NCI-H1436 treated with DMSO at 0.1 percent for 48 hours (cell line): ENCODE results near the gene SGK2.

ENCODE experiments used
- DNase-seq: peaks from one replicate; lab custom pipeline; 2025; lab: John Stamatoyannopoulos, UW

Gene SGK2

DNA sequence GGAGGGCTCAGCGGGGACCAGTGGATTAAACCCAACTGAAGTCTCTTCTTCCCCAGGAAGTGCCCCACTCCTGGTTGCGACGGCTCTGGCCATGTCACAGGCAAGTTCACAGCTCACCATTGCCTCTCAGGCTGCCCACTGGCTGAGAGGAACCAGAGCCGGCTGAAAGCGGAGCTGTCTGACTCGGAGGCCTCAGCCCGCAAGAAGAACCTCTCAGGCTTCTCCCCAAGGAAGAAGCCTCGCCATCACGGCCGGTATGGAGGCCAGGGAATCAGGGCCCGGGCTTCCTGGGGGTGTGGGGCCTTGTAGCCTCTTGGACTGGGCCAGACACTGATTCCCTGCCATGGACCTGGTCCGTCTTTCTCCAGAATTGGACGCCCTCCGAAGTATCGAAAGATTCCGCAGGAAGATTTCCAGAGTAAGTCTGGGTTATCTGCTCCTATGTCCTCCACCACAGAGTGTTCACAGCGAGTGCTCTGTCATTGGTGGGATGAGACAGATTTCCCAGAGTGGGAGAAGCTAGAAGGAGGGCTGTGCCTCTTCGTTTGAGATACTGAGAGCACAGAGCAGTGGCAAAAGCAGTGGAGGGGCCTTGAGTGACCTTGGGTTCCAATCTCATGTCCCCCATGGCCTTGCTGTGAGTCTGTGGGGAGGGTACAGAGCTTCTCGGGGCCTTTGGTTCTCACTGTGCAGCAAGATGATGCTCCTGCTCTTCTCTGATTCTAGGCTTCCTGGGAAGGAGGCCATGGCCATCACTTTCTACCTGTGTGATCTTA is 22.6 kb upstream of the SGK2 start:
- DNase-seq = no peak

DNA sequence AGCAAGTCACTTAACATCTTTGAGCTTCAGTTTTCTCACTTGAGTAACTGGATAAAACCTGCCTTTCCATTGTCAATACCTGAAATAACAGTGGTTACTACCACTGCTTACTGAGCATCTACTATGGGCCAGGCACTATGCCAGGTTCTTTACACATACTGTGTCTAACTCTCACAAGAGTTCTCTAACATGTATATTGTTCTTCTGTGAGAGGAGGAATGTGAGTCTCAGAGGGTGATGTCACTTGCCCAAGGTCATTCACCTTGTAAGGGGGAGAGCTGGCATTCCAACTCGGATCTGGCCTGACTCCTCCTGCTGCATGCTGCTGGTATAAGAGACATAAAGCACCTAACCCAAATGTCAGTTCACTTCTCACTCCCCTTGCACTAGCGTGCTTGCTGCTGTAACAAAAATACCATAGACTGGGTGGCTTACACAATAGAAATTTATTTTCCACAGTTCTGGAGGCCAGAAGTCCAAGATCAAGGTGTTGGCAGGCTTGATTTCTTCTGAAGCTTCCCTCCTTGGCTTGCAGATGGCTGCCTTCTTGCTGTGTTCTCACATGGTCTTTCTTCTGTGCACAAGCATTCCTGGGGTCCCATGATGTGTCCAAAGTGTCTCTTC is 21.9 kb upstream of the SGK2 start:
- no peak for DNase-seq

DNA sequence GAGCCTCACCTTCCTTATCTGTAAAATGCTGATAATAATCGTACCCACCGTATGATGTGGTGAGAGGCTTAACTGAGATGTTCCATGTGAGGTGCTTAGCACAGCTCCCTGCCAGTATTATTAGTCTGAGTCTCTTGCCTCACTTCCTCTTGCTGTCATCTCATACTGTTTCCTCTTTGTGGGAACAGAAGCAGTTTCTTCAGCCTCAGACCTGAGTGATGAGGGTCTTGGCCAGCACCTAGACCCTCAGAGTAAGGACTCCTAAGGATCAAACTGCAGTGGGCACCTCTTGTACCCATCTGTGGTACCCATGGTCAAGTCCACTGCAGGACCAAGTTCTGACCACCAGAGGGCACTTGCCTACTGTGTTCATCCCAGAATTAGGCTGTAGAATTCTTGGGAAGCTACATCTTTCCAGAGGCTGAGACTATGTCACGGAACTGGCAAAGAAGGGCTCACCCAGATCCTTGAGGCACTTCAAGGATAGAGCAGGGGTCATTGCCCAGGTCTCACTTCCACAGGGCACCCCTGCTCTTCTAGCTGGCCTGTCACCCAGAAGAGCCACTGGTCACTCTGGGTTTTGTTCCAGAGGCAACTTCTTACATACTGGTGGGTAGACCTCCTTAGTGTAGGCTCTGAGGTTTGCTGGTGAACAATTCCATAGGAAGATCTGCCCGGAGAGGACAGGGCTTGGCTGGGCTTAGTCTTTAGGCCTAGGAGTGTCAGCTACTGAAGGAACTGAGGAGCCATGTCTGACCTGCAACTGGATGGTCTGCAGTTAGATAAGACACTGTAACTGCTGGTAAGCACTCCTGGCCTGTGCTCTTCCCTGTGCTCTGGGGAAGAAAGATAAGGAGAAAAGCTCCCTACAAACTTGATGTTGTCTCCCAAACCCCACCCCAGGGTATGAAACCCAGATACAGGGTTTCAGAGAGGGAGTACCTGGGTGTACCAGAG is 20.6 kb upstream of the SGK2 start:
- no peak for DNase-seq

DNA sequence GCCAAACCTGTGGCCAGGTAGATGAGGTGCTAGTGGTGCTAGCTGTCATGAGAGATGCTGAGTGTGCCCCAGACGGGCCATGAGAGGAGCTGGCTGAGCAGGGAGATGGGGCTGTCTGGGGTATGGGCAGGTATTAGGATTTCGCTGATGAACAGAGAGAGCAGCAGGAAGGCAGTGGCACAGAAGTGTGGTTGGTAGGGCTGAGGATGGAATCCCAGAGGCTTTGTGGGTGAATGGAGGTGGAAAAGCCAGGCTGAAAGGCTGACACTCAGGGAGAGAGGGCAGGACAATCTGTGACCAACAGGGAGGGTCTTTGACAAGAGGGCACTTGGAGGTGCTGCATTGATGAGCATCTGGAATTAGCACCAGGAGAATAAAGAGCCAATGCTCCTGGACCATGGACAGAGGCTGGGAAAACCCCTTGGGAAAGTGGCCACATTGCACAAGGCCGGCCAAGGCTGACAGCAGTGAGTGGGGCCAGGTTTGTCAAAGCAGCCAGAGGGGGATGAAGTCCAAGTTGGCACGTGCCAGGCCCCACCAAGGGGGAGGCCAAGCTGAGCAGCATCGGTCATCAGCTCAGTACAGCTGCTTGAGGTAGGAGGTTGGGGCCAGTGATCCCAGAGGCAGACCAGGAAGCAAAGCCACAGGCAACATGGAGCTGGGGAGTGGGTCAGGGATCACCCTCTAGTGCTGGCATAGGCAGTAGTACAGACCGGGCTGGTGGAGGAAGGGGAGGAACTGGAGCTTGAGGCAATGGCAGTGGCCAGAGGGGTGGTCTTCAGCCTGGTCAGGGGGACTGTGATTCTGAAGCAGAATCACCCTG is 19.7 kb upstream of the SGK2 start:
- no peak for DNase-seq

DNA sequence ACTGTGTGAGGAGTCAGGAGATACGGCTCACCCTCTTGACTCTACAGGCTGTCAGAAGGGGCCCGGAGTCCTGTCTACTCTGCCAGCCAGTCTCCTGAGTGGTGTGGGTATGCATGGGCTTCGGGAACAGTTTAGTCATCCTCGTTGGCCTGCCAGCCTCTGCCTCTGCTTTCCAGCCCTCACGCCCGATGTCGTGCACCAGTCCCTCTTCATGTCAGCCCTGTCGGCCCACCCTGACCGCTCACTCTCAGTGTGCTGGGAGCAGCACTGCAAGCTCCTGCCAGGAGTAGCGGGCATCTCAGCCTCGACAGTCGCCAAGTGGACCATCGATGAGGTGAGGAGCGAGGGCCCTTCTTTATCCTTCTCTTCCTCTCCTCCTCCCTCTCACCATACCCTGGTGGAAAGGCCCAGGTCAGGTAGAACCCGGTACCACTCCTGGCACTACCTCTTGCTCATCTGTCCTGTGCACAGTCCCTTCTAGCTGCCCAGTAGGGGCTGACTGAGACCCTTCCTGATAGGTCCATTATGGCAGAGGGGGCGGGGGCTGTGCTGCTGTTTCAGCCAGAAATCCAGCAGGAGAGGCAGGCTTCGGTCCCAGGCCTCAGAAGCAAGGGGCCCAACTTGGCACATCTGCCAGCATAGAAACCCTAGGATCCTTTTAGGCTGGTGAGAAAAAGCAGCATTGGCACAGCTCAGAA is 18.7 kb upstream of the SGK2 start:
- DNase-seq = no peak

DNA sequence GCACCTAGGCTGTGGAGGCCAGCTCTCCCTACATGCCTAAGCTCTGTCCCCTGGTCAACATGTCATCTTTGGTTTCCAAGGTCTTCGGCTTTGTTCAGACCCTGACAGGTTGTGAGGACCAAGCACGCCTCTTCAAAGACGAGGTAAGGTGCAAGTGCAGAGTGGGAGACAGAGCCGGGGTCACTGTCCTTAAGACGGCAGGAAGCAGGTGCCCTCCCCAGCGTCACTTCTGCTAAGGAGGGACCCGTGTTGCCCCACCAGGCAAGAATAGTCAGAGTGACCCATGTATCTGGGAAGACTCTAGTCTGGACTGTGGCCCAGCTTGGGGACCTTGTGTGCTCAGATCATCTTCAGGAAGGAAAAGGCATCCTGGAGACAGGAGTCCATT is 18.2 kb upstream of the SGK2 start:
- no peak for DNase-seq

DNA sequence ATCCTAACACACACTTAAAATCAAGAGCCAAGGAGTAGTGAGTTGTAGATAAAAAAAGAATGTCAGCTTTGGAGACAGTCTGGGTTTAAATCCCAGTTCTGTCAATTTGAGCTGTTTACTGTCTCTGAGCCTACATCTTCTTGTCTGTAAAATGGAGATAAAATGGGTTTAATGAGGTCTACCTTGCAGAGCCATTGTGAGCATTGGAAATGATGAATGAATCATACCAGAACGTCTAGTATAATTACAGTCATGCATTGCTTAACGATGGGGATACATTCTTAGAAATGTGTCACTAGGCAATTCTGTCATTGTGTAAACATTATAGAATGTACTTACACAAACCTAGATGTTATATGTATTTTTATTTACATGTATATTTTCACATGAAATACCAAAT is 17.6 kb upstream of the SGK2 start:
- DNase-seq = no peak

DNA sequence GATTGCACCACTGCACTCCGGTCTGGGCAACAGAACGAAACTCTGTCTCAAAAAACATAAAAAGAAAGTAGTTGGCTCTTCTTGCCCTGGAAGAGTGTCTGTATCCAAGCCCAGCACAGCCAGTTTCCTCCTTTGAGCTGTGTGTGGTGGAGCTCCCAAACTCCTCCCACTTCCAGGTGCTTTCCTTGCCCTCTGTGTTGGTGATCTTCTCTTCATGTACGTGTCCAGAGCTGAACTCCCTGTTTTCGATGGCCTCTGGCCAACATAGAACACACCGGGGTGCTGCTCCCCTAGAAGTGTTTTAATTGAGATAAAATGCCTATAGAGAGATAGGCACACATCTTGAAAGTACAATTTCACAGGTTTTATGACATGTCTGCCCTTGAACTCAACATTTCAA is 16.7 kb upstream of the SGK2 start:
- DNase-seq = no peak

DNA sequence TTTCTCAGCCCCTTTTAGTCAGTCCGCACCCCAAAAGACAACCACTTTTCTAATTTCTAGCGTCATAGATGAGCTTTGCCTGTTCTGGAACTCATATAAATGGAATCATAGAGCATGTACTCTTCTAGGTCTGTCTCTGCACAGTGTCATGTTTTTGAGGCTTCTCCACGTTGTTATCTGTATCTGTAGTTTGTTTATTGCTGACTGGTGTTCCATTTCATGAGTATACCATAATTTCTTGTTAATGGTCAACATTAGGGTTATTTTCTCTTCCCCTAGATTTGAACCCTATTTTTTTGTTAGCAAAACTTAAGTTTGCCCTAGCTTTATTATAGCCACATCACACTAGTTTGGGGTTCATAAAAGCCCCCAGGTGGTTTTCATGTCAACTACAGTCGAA is 16.2 kb upstream of the SGK2 start:
- DNase-seq = no peak

DNA sequence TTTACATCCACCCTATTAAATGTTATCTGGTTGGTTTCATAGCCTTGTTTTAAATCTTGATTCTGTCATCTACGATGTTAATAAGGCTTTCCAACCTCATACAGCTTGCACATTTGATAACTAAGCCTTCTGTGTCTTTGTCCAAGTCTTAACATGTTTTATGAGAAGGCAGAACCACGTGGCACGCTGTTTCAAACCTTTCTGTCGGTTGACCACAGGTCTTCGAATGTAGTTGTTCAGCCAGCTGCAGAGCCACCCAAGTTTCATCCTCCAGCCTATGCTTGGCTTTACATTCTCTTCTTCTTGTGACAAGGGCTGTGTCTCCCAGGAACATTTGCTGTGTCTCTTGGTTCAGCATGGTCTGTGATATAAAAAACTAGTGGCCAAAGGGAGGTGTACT is 15.7 kb upstream of the SGK2 start:
- DNase-seq = no peak

DNA sequence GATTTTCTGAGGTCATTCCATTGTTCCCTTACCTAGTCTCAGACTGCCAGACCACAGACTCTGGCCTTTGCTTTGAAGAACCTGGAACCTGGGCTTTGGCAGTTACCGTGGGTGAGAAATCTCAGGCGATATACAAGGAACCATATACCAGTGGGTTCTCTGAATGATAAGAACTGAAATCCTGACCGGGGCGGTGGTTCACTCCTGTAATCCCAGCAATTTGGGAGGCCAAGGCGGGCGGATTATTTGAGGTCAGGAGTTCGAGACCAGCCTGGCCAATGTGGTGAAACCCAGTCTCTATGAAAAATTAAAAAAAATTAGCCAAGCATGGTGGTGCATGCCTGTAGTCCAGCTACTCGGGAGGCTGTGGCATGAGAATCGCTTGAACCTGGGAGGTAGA is 14.3 kb upstream of the SGK2 start:
- no peak for DNase-seq

DNA sequence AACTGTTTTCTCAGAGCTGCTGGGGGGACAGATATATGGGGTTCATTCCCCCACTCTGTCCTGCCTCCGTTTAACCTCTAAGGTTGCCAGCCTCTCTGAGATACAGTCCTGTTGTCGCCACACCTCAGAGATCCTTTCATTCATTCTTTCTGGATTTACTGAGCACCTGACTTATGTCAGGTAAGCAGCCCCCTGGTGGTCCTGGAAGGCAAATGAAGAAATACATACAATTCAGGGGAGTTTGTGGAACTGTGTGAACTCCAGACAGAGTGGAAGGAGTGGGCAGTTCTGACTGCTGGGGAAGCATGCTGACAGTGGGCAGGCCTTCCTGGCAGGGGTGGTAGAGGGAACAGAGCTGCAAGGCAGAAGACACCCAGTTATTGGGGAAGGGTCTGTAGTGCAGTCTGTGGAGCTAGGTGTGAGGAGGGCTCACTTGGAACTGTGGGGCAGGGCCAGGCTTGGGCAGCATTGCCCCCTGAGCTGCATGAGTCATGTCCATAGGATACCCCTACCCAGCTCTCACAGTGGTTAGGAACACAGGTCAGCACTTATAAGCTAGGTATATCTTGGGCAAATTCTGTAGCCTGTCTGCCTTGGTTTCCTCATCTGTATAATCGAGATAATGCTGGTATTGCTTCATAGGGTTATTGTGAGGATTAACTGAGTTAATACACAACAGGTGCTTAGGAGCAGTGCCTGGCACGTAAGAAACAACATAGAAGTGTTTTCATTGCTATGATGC is 12.8 kb upstream of the SGK2 start:
- DNase-seq = no peak

DNA sequence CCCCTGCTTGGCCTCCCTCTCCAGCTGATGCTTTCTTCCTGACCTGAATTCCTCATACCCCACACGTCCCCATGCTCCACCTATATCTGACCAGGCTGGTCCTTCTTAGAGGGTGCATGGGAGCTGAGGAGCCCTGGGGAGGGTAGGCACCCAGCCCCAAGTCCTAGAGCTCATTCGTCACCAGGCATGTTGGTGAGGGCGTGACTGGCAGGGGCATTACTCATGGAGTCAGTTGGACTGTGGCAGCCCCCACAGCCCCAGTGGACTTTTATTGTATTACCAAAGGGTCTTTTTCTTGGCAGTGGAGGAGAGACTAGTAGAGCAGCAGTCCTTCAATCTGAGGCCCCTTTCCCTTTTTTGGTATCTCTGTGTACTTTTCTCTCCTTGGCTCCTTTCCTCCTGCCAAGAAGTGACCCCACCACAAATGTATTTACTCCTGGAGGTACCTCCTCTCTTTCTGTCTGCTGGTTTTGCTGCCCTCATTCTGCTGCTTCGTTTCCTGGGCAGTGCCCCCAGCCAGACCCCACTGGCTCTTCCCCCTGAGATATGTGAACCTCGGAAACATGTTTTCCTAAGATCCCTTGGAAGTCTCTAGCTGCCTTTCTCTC is 10.4 kb upstream of the SGK2 start:
- DNase-seq = no peak

DNA sequence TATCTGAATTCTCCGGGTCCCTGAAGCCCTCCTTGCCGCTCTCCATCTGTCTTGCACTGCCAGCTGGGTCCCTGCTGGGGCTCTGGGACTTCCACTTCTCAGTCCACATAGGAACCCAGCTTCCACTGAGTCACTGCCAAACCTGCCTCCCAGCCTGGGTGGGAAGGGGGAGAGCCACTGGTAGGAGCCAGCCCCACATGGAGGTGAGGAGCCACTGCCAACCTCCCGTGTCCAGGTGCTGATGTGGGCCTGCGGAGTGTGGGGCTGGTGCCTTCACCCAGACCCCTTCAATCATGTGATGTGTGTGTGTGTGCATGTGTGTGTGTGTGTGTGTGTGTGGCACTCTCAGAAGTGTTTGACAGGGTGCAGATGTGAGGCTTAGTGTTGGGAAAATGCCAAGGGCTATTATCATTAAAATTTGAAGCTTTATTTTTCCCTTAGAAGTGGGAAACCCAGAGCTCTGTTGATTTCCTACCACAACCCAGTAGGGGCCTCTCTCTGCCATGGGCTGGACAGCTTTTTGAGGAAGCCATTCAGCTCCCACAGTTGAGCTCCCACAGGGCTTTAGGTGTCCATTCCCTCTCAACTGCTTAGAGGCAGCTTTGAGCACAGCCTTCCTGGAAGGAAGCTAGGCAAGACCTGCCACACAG is 9.3 kb upstream of the SGK2 start:
- no peak for DNase-seq

DNA sequence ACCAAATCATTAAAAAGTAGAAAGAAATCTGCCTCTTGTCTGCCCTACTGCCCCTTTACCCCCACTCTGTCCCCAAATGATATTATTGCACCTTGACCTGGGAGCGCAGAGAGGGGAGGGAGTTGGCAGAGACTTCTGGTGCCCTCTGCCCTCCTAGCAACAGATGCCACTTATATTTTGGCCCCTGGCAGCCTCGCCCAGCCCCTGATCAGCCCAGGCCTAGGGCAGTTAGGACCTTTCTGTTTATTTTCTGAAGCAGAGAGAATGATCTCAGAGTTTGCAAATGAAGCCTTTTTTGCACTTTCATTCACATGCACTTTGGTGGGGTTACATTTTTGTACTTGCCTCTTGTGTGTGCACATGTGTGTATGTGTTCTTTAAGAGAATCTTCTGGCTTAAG is 8.4 kb upstream of the SGK2 start:
- DNase-seq = no peak

DNA sequence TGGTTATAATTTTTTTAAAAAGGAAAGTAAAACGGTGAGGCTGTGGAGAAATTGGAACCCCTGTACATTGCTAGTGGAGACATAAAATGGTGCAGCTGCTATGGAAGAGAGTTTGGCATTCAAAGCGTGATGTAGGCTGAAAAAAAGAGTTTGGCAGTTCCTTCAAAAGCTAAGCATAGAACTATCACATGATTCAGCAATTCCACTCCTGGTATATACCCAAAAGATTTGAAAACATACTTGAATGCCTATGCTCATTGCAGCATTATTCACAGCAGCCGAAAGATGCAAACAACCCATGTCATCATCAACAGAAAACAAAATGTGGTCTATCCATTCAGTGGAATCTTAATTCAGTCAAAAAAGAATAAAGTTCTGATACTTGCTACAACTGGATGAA is 4.5 kb upstream of the SGK2 start:
- DNase-seq = no peak

DNA sequence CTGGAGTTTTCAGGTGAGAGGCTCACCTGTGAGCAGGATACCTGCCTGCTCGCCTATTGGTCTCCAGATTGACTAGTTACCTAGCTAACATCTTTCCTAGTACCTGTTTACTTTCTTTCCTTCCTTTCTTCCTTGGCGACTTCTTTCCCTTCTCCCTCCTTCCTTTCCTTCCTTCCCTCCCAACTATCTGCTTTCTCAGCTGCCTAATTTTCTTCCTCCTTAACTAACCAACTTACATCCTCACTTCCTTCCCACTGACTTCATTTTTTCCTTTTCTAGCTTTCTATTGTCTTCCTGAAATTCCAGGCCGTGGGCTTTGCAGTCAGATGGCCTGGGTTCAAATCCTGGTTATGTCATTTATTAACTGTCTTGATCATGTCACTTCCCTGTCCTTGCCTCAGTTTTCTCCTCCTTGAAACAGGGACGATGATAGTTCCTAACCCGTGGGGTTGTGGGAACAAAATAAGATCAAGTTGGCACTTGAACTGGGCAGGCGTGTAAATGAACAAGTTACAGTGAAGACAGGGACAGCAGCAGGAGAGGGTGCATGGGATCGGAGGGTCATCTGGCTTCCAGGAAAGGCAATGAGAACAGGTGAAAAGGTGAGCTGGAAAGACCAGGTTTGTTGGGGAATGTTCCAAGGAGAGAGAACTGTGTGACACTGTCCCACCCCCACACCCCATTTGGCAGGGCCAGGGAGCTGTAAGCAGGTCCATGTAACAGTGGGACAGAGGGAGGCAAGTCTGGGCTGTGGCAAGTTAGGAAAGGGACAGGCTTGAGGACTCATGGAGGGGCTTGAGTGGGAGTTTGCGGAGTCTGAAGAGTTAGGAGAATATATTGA is 540 bp downstream of the SGK2 start:
- DNase-seq = no peak

DNA sequence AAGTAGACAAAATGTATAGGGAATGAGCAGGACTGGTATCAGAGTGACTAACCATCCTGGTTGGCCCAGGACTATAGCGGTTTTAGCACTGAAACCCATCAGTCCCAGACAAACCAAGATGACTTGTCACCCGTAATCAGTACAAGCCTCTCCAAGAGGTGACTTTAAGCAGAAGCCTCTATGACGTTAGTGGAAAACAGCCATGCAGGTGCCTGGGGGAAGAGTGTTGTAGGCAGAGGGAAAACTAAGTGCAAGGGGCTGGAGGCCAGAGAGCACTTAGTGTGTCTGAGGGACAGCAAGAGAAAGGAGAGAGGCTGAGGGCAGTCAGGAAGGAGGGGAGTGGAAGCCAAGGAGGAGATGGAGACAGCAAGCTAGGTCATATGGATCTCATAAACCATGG is 2.1 kb downstream of the SGK2 start:
- DNase-seq = no peak

DNA sequence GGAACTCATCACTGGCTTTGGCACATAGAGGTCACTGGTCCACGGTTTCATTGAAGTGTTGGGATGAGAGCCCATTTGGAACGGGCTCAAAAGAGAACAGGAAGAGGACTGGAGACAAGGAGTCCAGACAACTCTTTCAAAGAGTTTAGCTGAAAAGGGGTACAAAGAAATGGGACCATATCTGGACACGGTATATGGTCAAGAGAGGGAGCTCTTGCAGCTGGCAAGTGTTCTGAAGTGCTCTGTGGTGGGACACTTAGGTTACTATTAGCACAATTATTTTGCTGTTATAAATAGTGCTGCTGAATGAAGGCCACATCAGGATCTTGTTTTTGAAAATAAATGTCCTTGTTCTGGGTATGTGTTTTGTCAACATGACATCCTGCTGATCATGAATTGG is 4.6 kb downstream of the SGK2 start:
- DNase-seq = no peak
